ENCODE measurements around the gene SLC38A3.

The SLC38A3 gene

GRCh38 chr3:50196253-50196801 lies 8.7 kb upstream of the SLC38A3 start:
- no peak for ATAC-seq (ENCODE audit: low read depth)
- Histone ChIP-seq H3K9me3 (ENCODE audit: severe bottlenecking) (no peaks in the 10 kb centered on the region), H3K4me1 (ENCODE audit: insufficient read depth, poor library complexity, severe bottlenecking) (no peaks in the 10 kb centered on the region), H3K27me3 (ENCODE audit: insufficient read depth, poor library complexity, severe bottlenecking) (peaks cover 20% of the 10 kb centered on the region), H3K36me3 (ENCODE audit: low read depth) (no peaks in the 10 kb centered on the region), H3K27ac (ENCODE audit: poor library complexity, severe bottlenecking) (no peak overlapping the region), H3K4me3 (ENCODE audit: severe bottlenecking) (no peak overlapping the region)
- TF ChIP-seq CTCF (IDR thresholded peaks at IDR 0.05; ENCODE audit: poor library complexity, severe bottlenecking) = no peak
- DNase-seq (ENCODE audit: low spot score) = no peak

GRCh38 chr3:50201573-50202315 lies 3.3 kb upstream of the SLC38A3 start:
- Histone ChIP-seq H3K4me1 (ENCODE audit: insufficient read depth, poor library complexity, severe bottlenecking) (no peaks in the 10 kb centered on the region), H3K9me3 (ENCODE audit: severe bottlenecking) (no peaks in the 10 kb centered on the region), H3K27me3 (ENCODE audit: insufficient read depth, poor library complexity, severe bottlenecking) (peaks cover 27% of the 10 kb centered on the region), H3K4me3 (ENCODE audit: severe bottlenecking) (no peak overlapping the region), H3K36me3 (ENCODE audit: low read depth) (no peaks in the 10 kb centered on the region), H3K27ac (ENCODE audit: poor library complexity, severe bottlenecking) (no peak overlapping the region)
- no peak for TF ChIP-seq CTCF (IDR thresholded peaks at IDR 0.05; ENCODE audit: poor library complexity, severe bottlenecking)
- peak; percentile 15; the same call in 1 of the 3 replicates for ATAC-seq (ENCODE audit: low read depth)
- peak; percentile 55 for DNase-seq (ENCODE audit: low spot score)

- TF ChIP-seq CTCF (IDR thresholded peaks at IDR 0.05; ENCODE audit: poor library complexity, severe bottlenecking) = no peak
- DNase-seq (ENCODE audit: low spot score) (peak; percentile 58), ATAC-seq (ENCODE audit: low read depth) (no peak)
- no peaks in the 10 kb centered on the region for H3K9me3 ChIP-seq (ENCODE audit: severe bottlenecking)
- H3K27ac ChIP-seq (ENCODE audit: poor library complexity, severe bottlenecking) = no peak overlapping the region
- H3K36me3 ChIP-seq (ENCODE audit: low read depth) = no peaks in the 10 kb centered on the region
- no peaks in the 10 kb centered on the region for H3K4me1 ChIP-seq (ENCODE audit: insufficient read depth, poor library complexity, severe bottlenecking)
- peaks cover 27% of the 10 kb centered on the region for H3K27me3 ChIP-seq (ENCODE audit: insufficient read depth, poor library complexity, severe bottlenecking)
- H3K4me3 ChIP-seq (ENCODE audit: severe bottlenecking) = no peak overlapping the region
Measured at GRCh38 chr3:50202353-50203112, 2.5 kb upstream of the SLC38A3 start.

- H3K9me3 ChIP-seq (ENCODE audit: severe bottlenecking) = no peaks in the 10 kb centered on the region
- ATAC-seq (ENCODE audit: low read depth) (no peak), DNase-seq (ENCODE audit: low spot score) (no peak)
- no peak for TF ChIP-seq CTCF (IDR thresholded peaks at IDR 0.05; ENCODE audit: poor library complexity, severe bottlenecking)
- no peak overlapping the region for H3K27ac ChIP-seq (ENCODE audit: poor library complexity, severe bottlenecking)
- peaks cover 27% of the 10 kb centered on the region for H3K27me3 ChIP-seq (ENCODE audit: insufficient read depth, poor library complexity, severe bottlenecking)
- no peaks in the 10 kb centered on the region for H3K36me3 ChIP-seq (ENCODE audit: low read depth)
- no peaks in the 10 kb centered on the region for H3K4me1 ChIP-seq (ENCODE audit: insufficient read depth, poor library complexity, severe bottlenecking)
- H3K4me3 ChIP-seq (ENCODE audit: severe bottlenecking) = no peak overlapping the region
Measured at GRCh38 chr3:50203113-50203808, 1.8 kb upstream of the SLC38A3 start.

Data from RWPE2 (cell line).